D721Med (cell line): ENCODE measurements around the gene GRM7.

Experiments used
- DNase-seq: peaks from one replicate; pipeline ENCODE4 v3.0.0; 2011; ENCODE audit warnings: low spot score; ENCODE audit not compliant: insufficient read length
- FAIRE-seq: peaks from 2 replicates; lab custom pipeline; 2011; peaks lifted over from hg19 to GRCh38; lab: Jason Lieb, UNC
- CTCF ChIP-seq: IDR thresholded peaks from 2 replicates; pipeline ENCODE4 v1.5.1; 2012; ENCODE audit warnings: mild to moderate bottlenecking, control low read depth; ENCODE audit not compliant: insufficient read depth; ENCODE audit errors: missing control alignments

Gene GRM7

DNA sequence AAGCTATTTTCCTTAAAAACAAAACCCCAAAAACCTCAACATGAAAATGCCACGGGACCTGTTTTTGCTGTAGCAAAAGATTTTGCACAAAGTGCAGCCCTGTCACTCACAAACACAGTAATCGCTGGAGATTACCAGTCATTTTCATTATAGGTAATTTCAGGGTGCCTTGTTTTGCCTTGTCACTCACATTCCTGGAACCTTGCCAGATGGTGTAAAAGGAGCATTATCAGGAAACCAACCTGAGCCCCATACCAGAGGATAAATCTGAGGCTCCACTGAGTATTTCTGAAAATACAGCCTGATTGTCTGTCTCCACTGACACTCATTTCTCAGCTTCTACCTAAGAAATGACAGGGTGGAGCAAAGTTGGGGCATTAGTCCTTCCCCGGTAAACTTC, 849.4 kb downstream of the GRM7 start:
- FAIRE-seq (no peak), DNase-seq (no peak)
- no peak for TF ChIP-seq CTCF

DNA sequence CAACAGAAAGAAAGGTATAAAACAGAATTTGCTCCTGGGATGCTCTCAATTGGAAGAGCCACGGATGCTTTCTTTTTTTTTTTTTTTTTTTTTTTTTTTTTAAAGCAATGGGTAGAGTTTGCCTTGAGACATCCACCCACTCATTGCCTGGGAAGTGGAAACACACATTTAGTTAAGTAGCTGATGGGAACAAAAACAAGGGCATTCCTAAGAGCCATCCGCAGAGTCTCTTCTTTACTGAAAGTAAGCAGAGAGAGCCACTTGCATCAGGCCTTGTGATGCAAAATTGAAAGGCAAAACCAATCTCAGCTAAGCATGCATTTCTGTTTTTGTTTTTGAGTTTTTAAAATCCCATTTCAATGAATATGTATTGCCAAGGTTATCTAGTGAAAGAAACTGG, 852.8 kb downstream of the GRM7 start:
- FAIRE-seq (no peak), DNase-seq (no peak)
- no peak for TF ChIP-seq CTCF

- TF ChIP-seq CTCF, result no peak
- FAIRE-seq, result no peak
- no peak for DNase-seq
Measured at GRCh38 chr3:7720649-7721297, 859.9 kb downstream of the GRM7 start.

DNA sequence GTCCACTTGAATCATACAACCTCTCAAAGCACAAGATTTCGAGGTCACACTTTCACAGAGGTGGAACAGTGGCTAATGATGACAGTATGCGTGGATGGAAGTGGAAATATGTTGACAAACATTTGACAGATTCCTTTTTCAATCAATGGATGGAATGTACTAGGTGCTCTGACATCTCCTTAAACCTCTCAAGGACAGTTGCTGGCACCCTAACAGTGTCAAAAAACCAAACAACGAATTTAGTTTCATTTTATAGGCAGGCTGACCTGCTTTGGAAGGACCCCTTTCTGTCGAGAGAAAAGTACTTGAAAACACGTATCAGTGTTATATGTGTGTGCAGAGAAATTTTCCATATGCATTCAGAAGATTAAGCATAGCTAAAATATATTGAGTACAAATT, 861.0 kb downstream of the GRM7 start:
- DNase-seq (no peak), FAIRE-seq (no peak)
- TF ChIP-seq CTCF, result no peak

- TF ChIP-seq CTCF, result no peak
- DNase-seq (no peak), FAIRE-seq (no peak)
Measured at GRCh38 chr3:7728566-7729519, 867.9 kb downstream of the GRM7 start.

DNA sequence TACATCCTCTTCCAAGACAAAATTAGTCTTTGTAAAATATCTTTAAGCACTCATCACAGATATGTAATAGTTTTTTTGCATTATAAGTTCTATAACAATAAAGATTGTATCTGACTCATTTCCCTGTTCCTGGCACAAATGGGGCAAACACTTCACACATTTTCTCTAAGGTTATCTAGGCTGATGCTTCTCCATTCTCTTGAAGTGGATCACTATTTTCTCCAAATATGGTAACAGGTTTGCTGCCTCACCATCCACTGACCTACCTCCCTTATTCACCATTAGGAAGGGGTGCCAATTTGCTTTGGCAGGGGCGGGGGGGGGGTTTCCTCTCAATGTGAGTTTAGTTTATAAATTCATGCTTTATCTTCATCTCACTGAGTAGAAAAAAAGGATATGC, 873.0 kb downstream of the GRM7 start:
- no peak for TF ChIP-seq CTCF
- FAIRE-seq (no peak), DNase-seq (no peak)

DNA sequence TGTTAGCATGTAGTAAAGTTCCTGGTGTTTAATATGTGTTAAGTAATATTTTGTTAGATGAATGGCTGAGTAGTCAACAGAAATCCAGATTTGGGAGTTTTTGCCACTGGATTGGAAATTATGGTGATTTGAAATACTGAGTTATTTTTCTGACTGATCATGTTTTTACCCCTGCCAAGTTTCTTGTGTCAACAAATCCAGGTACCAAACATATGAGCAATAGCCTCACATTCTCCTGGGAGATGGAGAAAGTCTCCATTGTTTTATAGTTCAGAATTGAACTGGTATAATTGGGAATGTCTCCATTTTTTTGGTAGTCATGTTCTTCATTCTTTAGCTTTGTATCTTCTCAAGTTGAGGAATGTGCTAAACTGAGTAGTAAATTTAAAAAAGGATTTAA, 873.5 kb downstream of the GRM7 start:
- FAIRE-seq, result no peak
- DNase-seq, result no peak
- no peak for TF ChIP-seq CTCF
